Stomach (tissue), 19 donors: ENCODE results near the gene GDNF. TPM values are rescaled to one million over a fixed set of nuclear protein-coding genes. Genes with fewer than 3 reads are reported as not detected.

Experiments used
- DNase-seq, 2 donors: peaks; one replicate each; pipeline versions ENCODE4 v3.0.0 to v3.0.0-alpha.2; 2013 to 2019
- H3K27ac ChIP-seq, 5 donors: fragments of 200-600 bp in 4 of 5; sonication (generic) in 4 of 5; one replicate each; pipeline ENCODE4 v1.5.1; 2013 to 2019; ENCODE audit warnings: mild to moderate bottlenecking in 1 of 5, moderate library complexity in 1 of 5
- H3K27me3 ChIP-seq, 3 donors: fragments of 200-600 bp; sonication (generic); one replicate each; pipeline ENCODE4 v1.5.1; 2017 to 2019; ENCODE audit warnings: mixed run types in 1 of 3
- H3K36me3 ChIP-seq, 4 donors: fragments of 200-600 bp; sonication (generic); 1 replicate in 3 of 4; 2 replicates in 1 of 4; pipeline ENCODE4 v1.5.1; 2016 to 2019
- H3K4me1 ChIP-seq, 4 donors: fragments of 200-600 bp; sonication (generic); one replicate each; pipeline ENCODE4 v1.5.1; 2016 to 2019
- H3K4me3 ChIP-seq, 4 donors: fragments of 200-600 bp; sonication (generic) in 3 of 4; one replicate each; pipeline ENCODE4 v1.5.1; 2016 to 2019; ENCODE audit warnings: mild to moderate bottlenecking in 1 of 4
- H3K9me3 ChIP-seq, 4 donors: fragments of 200-600 bp; sonication (generic); one replicate each; pipeline ENCODE4 v1.5.1; 2016 to 2019
- EP300 ChIP-seq: sonication (generic); formaldehyde crosslinking; IDR thresholded peaks from one replicate; pipeline ENCODE4 v1.6.1; 2017; ENCODE audit warnings: antibody characterized with exemption
- POLR2A ChIP-seq, 4 donors: fragments of 450-650 bp; IDR thresholded peaks; one replicate each; pipeline ENCODE4 v1.6.1; 2016; ENCODE audit warnings: antibody characterized with exemption in 4 of 4, control low read depth in 2 of 4, mild to moderate bottlenecking in 1 of 4, moderate library complexity in 1 of 4
- POLR2AphosphoS5 ChIP-seq, 3 donors: sonication (generic); formaldehyde crosslinking; IDR thresholded peaks; one replicate each; pipeline ENCODE4 v1.6.1; 2016; ENCODE audit warnings: antibody characterized with exemption in 3 of 3
- WGBS, 5 donors: extraction: QIAGEN DNeasy Blood & Tissue Kit in 3 of 5; methylation state at CpG; one replicate each; pipeline versions ENCODE4 v1.1.5 to v1.1.7; 2013 to 2018; 5-methylcytosine and 5-hydroxymethylcytosine counted together
- intact Hi-C: fragments of 100-400 bp; cut with DNase I; formaldehyde crosslinking; loops from one replicate; pipeline ENCODE4 v1.15.1; 2023; ENCODE audit warnings: low total_unique reads
- long read RNA-seq, 10 donors: transcript quantifications; one replicate each; lab custom pipeline, GENCODE V29; 2026
- polyA plus RNA-seq, 3 donors: library from polyadenylated mRNA; stranded (reverse); fragments of 200-250 nt; gene quantifications; one replicate each; pipeline ENCODE4 v1.2.3, GENCODE V29; 2013
- total RNA-seq, 5 donors: library from RNA; depleted of rRNA; stranded (reverse); fragments of >200 nt; gene quantifications; one replicate each; pipeline versions ENCODE4 v1.1.0 to v1.2.3, GENCODE V29; 2014 to 2016
- TF ChIP-seq, protein P1 (sequence below), 7 experiments: fragments of 450-650 bp in 4 of 7; fragments of 200-600 bp in 3 of 7; sonication (generic) in 3 of 7; IDR thresholded peaks; one replicate each; pipeline ENCODE4 v1.5.1; 2016 to 2019; ENCODE audit warnings: antibody characterized with exemption in 7 of 7, control low read depth in 2 of 7, mild to moderate bottlenecking in 1 of 7
- donor health status: healthy with polysubstance abuse.
- donor health status: Bipolar disorder and iron deficiency.
- donor health status: healthy.

The GDNF gene, protein sequence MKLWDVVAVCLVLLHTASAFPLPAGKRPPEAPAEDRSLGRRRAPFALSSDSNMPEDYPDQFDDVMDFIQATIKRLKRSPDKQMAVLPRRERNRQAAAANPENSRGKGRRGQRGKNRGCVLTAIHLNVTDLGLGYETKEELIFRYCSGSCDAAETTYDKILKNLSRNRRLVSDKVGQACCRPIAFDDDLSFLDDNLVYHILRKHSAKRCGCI
- total RNA-seq: 1 to 10 TPM in 1 of 5 donors, under 1 TPM in 2, not detected in 2; 0.29 to 1.1 (median 0.29) TPM
- under 1 TPM; 0.55 to 0.93 (median 0.92) TPM for polyA plus RNA-seq
- long read RNA-seq, donor 1, partial matches to known transcripts: 0 of 1 reads
- long read RNA-seq, donor 1, other reads (novel, unspliced or antisense): 0 of 1 reads
- long read RNA-seq, donor 2, partial matches to known transcripts: 0 of 3 reads
- long read RNA-seq, donor 2, other reads (novel, unspliced or antisense): 0 of 3 reads
- long read RNA-seq, donor 3: 0 reads
- long read RNA-seq, donor 4: 0 reads
- long read RNA-seq, donor 5, partial matches to known transcripts: 0 of 3 reads
- long read RNA-seq, donor 5, other reads (novel, unspliced or antisense): 0 of 3 reads
- long read RNA-seq, donor 6, partial matches to known transcripts: 0 of 3 reads
- long read RNA-seq, donor 6, other reads (novel, unspliced or antisense): 0 of 3 reads
- long read RNA-seq, donor 7: 0 reads
- long read RNA-seq, donor 8: 0 reads
- long read RNA-seq, donor 9: 0 reads
- long read RNA-seq, donor 10, partial matches to known transcripts: 0 of 1 reads
- long read RNA-seq, donor 10, other reads (novel, unspliced or antisense): 0 of 1 reads

DNA sequence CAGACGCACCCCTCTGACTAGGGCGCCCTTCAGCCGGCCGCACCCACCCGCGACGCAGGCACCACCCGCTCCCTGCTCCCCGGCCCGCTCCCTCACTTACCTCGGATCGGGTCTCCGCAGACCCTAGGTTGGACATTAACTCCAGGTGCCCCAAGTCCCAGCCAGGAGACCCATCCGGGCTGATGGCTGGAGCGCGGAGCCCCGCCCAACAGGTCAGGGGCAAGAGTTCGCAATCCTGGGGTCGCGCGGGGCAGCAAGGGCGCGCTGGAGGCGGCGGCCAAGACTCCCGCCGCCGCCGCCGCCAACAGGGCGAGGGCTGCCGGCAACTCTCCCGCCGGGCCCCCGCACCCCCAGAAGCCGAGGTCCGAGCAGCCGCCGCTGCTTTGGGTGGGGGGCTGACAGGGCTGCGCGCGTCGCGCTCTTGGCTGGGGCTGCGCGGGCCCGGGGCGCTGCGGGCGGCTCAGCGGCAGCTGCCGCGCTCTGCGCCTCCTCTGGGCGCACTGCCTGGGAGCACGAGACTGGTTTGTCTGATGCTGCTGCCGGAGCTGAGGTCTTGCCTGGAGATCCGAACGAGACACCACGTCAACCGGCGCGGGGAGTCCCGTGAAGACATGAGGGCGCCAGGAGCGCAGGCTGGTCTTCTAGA, at the start of gene GDNF:
GDNF (minus strand) TSS at position 635 of the 646 bp plus-strand sequence. CDS start 5,245 bp downstream, outside the sequence.
- TF ChIP-seq, protein P1, sequence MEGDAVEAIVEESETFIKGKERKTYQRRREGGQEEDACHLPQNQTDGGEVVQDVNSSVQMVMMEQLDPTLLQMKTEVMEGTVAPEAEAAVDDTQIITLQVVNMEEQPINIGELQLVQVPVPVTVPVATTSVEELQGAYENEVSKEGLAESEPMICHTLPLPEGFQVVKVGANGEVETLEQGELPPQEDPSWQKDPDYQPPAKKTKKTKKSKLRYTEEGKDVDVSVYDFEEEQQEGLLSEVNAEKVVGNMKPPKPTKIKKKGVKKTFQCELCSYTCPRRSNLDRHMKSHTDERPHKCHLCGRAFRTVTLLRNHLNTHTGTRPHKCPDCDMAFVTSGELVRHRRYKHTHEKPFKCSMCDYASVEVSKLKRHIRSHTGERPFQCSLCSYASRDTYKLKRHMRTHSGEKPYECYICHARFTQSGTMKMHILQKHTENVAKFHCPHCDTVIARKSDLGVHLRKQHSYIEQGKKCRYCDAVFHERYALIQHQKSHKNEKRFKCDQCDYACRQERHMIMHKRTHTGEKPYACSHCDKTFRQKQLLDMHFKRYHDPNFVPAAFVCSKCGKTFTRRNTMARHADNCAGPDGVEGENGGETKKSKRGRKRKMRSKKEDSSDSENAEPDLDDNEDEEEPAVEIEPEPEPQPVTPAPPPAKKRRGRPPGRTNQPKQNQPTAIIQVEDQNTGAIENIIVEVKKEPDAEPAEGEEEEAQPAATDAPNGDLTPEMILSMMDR (IDR thresholded peaks at IDR 0.05): no peak
- no peak for TF ChIP-seq EP300
- TF ChIP-seq POLR2AphosphoS5 (IDR thresholded peaks at IDR 0.05): no peak
- no peak for TF ChIP-seq POLR2A (IDR thresholded peaks at IDR 0.05)
- Histone ChIP-seq H3K27ac (peak within 1 kb of the TSS; percentile 53 to 87 (median 81)), H3K4me3 (peak within 1 kb of the TSS; percentile 48 to 53 (median 51)), H3K27me3 (peaks cover 8 to 96% (median 77%) of the 10 kb centered on the region in 3 donors), H3K9me3 (no peaks in the 10 kb centered on the region), H3K4me1 (peaks cover 37 to 65% (median 52%) of the 10 kb centered on the region in 4 donors), H3K36me3 (no peaks in the 10 kb centered on the region)
- DNase-seq: peak in 1 of 2 donors; percentile 83
- intact Hi-C loops: loop anchor here (5.0 kb wide), 1 partner anchor 353 kb away; no protein-coding TSS in a partner anchor
- whole genome bisulfite sequencing, 5 donors: 2 to 4% (median 2%) methylated on average over 14 to 66 of the region's 66 CpGs

DNA sequence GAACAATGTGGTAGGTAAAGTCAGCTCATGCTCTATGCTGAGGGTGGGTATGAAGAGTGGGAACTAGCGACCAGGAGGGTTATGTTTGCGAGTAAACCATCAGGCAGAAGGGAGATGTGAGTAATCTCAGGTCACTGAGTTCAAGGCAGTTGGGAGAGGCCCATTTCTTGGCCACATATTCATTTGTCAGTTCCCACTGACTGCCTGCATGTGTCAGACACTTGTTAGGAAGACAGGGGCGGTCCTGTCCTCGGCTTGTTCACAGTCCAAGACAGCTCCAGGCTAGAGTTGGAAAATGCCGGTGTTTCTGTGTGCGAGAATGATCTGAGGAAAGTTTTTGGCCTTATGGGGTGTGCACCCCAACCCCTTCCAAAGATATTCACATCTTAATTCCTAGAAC, 48.6 kb upstream of the GDNF start:
- TF ChIP-seq POLR2A (IDR thresholded peaks at IDR 0.05) (no peak), POLR2AphosphoS5 (IDR thresholded peaks at IDR 0.05) (no peak), EP300 (no peak)
- TF ChIP-seq, protein P1 (IDR thresholded peaks at IDR 0.05): no peak
- H3K4me1 ChIP-seq: peaks cover 0 to 24% (median 6%) of the 10 kb centered on the region in 4 donors
- DNase-seq: no peak
- H3K4me3 ChIP-seq: no peak overlapping the region
- no peaks in the 10 kb centered on the region for H3K27me3 ChIP-seq
- intact Hi-C loops: no loop called here
- H3K27ac ChIP-seq: no peak overlapping the region
- no peaks in the 10 kb centered on the region for H3K36me3 ChIP-seq
- WGBS, 5 donors: 68 to 77% (median 74%) methylated on average over 6 of the region's 6 CpGs
- H3K9me3 ChIP-seq: no peaks in the 10 kb centered on the region

DNA sequence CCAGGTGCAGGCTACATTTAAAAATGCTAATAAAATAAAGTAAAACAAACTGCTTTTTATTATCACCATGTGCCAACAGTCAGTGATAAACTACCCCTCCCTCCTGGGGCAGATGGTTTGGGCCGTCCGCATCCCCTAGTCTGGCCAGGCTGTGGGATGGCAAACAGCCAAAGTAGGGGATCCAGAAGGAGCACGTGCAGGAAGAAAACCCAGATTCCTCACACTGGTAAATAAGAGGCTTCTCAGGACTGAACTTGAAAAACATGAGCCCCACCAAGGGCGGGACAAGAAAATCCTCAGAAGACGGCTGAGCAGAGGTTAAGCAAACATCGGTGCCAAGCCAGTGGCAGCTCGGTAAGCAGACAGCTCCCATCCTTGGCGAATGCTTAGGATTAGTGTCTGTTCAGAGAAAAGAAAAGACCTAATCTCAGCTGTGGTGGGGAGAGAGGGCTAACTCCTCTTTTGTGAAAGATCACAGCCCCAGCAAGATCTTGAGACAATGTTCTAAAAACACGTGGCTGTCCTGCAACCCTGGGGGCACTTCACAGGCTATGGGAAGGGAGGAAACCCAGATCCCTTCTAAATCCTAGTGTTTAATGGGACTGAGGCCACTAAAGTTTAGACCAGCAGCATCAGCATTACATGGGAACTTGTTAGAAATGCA, 46.5 kb upstream of the GDNF start:
- no peak overlapping the region for H3K27ac ChIP-seq
- peaks cover 0 to 13% (median 6%) of the 10 kb centered on the region in 4 donors for H3K4me1 ChIP-seq
- no peaks in the 10 kb centered on the region for H3K27me3 ChIP-seq
- 21 to 33% (median 23%) methylated on average over 9 of the region's 9 CpGs for WGBS, 5 donors
- H3K9me3 ChIP-seq: no peaks in the 10 kb centered on the region
- intact Hi-C loops: no loop called here
- H3K36me3 ChIP-seq: no peaks in the 10 kb centered on the region
- TF ChIP-seq, protein P1 (IDR thresholded peaks at IDR 0.05): no peak
- TF ChIP-seq POLR2A (IDR thresholded peaks at IDR 0.05): no peak
- TF ChIP-seq POLR2AphosphoS5 (IDR thresholded peaks at IDR 0.05): no peak
- no peak for TF ChIP-seq EP300
- peak in 1 of 2 donors; percentile 65 for DNase-seq
- no peak overlapping the region for H3K4me3 ChIP-seq
